GM12891 (cell line): ENCODE results near the gene RNF40.

Source experiments
- POLR2A ChIP-seq: IDR thresholded peaks from 2 replicates; pipeline ENCODE4 v1.6.1; 2011; ENCODE audit warnings: low read depth, low read length, control low read depth
- POLR2AphosphoS5 ChIP-seq: IDR thresholded peaks from 2 replicates; pipeline ENCODE4 v1.6.1; 2011; ENCODE audit warnings: low read depth, low read length, control low read depth
- POU2F2 ChIP-seq: IDR thresholded peaks from 2 replicates; pipeline ENCODE4 v1.6.1; 2011; ENCODE audit warnings: low read depth, mild to moderate bottlenecking, control low read depth, low read length, moderate library complexity
- SPI1 ChIP-seq: IDR thresholded peaks from 2 replicates; pipeline ENCODE4 v1.6.1; 2011; ENCODE audit warnings: low read depth, low read length, control low read depth

- TF ChIP-seq POLR2A (no peak), SPI1 (no peak), POLR2AphosphoS5 (no peak), POU2F2 (no peak)
Observed at GRCh38 chr16:30805370-30806169, 43.4 kb downstream of the RNF40 start.
